Hindlimb muscle (tissue), 1 donor: ENCODE results near the gene NRL. TPM values are rescaled to one million over a fixed set of nuclear protein-coding genes. Genes with fewer than 3 reads are reported as not detected.

Experiments used
- DNase-seq: peaks from one replicate; pipeline ENCODE4 v3.0.0-alpha.2; 2013
- polyA plus RNA-seq: library from polyadenylated mRNA; unstranded; fragments of 120-200 nt; gene quantifications from one replicate; pipeline ENCODE4 v1.2.1, GENCODE V29; 2013; ENCODE audit not compliant: insufficient read length

NRL gene
- polyA plus RNA-seq = 1.7 TPM

GRCh38 chr14:24114532-24115421, at the start of gene NRL, which contains the start of gene DCAF11:
Gene NRL (minus strand): TSS chr14:24114949. CDS start chr14:24082848, 32,101 bp downstream.
Gene DCAF11 (plus strand): TSS chr14:24114777. CDS start chr14:24115595, 818 bp downstream.
- peak; percentile 99 for DNase-seq

- no peak for DNase-seq
Observed at GRCh38 chr14:24162093-24162492, 47.3 kb upstream of the NRL start.

GRCh38 chr14:24160850-24161804, 46.4 kb upstream of the NRL start, which contains the start of gene IRF9:
Gene IRF9 (plus strand): TSS chr14:24161265. CDS start chr14:24162145, 880 bp downstream.
- peak; percentile 94 for DNase-seq

- DNase-seq = no peak
Observed at GRCh38 chr14:24160499-24160849, 45.7 kb upstream of the NRL start.

- no peak for DNase-seq
Observed at GRCh38 chr14:24159777-24160498, 45.2 kb upstream of the NRL start.

- DNase-seq = no peak
Observed at GRCh38 chr14:24157331-24157730, 42.6 kb upstream of the NRL start.

GRCh38 chr14:24156840-24157239, 42.1 kb upstream of the NRL start:
- DNase-seq = no peak

- no peak for DNase-seq
Observed at GRCh38 chr14:24155100-24155499, 40.4 kb upstream of the NRL start.

GRCh38 chr14:24151404-24152080, 36.8 kb upstream of the NRL start:
- DNase-seq = no peak

GRCh38 chr14:24150993-24151392, 36.2 kb upstream of the NRL start:
- no peak for DNase-seq

- no peak for DNase-seq
Observed at GRCh38 chr14:24150567-24150966, 35.8 kb upstream of the NRL start.

- DNase-seq = no peak
Observed at GRCh38 chr14:24150061-24150460, 35.3 kb upstream of the NRL start.

GRCh38 chr14:24149302-24149969, 34.7 kb upstream of the NRL start:
- DNase-seq = no peak

GRCh38 chr14:24147761-24148428, 33.1 kb upstream of the NRL start:
- peak; percentile 36 for DNase-seq

GRCh38 chr14:24146978-24147760, 32.4 kb upstream of the NRL start, which contains the start of gene RNF31:
Gene RNF31 (plus strand): TSS chr14:24147498. CDS start chr14:24147699, 201 bp downstream.
- peak; percentile 99 for DNase-seq

GRCh38 chr14:24146453-24146977, 31.8 kb upstream of the NRL start, which contains the start of gene PSME2:
Gene PSME2 (minus strand): TSS chr14:24146610. CDS start chr14:24146581, 29 bp downstream.
- peak; percentile 92 for DNase-seq

GRCh38 chr14:24145690-24146452, 31.1 kb upstream of the NRL start:
- DNase-seq = no peak

GRCh38 chr14:24145219-24145618, 30.5 kb upstream of the NRL start:
- no peak for DNase-seq
